Stimulated activated CD4-positive, alpha-beta T cell treated with anti-CD3 and anti-CD28 coated beads, Interleukin-2, amount 100 ng/mL, for 4 hours (primary cell): ENCODE results near the gene PLAAT4.
"Not testable (repeated sequence)": the region's sequence is repeated elsewhere in the genome, so short reads cannot be mapped to it uniquely, and the experiment has no call there.

Experiments used
- DNase-seq: peaks from one replicate; pipeline ENCODE4 v3.0.0-alpha.2; 2020; ENCODE audit warnings: low read depth

The PLAAT4 gene

GRCh38 chr11:63543711-63544110 lies 7.1 kb downstream of the PLAAT4 start:
- DNase-seq = no peak

DNA sequence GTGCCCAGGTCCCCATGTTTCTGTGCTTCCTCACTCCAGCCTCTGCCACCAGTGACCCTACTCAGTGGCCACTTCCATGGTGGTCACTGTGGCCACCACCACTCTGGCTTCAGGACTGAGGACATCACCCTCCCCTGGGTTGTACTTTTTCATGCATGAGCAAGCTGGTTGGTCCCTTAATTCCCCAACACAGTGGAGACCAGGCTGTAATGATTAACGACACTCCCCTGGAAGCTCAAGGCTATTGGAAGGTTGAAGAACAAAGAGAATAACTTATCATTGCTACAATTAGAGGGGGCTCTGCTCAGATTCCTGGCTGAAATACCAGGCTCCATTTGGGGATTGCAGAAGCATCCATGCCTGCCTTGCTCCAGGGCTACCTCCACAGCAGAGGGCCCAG lies 10.5 kb downstream of the PLAAT4 start:
- no peak for DNase-seq

DNA sequence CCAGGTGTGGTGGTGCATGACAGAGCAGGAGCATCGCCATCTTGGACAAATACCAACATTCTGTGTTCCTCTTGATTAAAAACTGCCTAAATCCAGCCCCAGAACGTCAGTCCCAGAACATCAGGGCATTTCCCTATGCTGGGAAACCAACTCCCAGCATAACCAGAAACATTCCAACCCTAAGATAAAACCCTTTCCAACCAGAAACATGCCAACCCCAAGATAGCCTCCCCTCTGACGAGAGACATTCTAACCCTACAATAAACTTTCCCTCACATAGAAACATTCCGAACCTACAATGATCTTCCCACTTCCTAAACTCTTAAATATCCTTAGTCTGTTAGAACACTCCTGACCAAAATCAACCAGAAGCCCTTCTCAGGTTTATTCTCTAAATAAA lies 11.6 kb downstream of the PLAAT4 start:
- DNase-seq = no peak

DNA sequence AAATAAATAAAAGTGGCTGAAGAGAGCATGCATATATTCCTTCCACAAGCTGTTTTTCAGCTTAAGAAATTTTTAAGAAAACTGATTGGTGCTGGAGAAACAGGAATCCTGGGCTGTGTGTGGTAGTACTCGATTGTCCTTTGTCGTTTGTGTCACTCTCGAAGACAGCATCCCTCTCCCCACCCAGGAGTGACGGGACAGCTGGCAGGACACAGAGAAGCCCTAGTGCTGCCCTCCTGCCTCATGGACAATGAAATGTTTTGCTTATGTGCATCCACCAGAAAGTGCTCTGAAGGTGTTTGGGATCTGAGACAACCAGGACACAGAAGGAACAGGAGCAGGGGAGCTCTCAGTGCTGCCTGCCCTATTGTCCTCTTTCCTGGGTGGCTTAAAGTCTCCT lies 12.8 kb downstream of the PLAAT4 start:
- no peak for DNase-seq

- not testable (repeated sequence) for DNase-seq
Measured at GRCh38 chr11:63550156-63550700, 13.6 kb downstream of the PLAAT4 start.

- DNase-seq = no peak
Measured at GRCh38 chr11:63551091-63551888, 14.7 kb downstream of the PLAAT4 start.

DNA sequence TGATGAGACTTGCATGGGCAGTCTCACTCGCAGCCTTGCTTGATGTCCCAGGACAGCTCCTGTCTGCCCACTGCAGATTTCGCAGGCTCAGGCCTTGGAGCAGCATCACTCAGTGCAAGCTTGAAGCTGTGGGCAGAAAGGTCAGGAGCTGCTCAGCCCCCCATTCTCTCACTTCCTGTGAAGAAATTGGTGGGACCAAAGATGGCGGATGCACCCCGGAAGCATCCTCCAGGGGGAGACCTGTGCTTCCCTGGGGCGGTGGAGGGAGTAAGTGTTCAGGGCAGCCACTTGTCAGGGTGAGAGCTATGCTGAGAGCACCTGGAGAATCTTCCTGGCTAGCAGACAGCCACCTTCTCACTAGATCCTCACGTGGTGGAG lies 15.3 kb downstream of the PLAAT4 start:
- DNase-seq = no peak

DNA sequence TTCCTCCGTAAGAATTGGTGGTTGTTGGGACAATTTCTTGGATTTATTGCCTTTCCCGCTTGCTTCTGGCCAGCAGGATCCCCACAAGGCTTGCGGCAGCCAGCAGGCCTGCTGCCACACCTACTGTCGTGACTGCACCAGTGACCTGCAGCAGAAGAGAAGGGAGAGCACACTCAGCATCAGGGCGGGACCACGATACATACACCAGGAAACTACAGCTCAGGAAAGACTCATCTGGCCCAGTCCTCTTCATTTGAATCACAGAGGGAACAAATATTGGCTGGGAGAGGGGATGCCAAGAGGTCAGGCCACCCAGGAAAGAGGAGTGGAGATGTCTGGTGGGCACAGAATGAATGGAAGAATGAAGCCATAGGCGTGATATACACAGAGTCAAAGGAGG lies 16.3 kb downstream of the PLAAT4 start:
- no peak for DNase-seq

DNA sequence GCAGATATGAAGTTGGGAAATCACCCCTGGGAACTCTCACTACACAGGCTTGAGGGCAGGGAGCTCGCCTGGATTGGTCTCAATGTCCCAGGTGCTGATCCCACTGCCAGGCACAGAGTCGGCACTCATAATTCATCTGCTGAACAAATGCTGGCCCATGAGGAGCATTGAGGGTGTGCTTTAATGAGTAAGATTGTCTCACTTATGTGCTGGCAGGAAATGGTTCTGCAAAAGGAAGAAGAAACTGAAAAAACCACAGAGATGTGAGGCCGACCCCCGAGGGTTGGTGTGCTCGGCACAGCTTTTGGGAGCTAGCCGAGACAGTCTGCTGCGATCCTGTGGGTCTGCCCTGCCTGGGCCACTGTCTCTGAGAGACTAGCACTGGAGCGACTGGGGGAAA lies 17.2 kb downstream of the PLAAT4 start:
- DNase-seq = peak; percentile 34

DNA sequence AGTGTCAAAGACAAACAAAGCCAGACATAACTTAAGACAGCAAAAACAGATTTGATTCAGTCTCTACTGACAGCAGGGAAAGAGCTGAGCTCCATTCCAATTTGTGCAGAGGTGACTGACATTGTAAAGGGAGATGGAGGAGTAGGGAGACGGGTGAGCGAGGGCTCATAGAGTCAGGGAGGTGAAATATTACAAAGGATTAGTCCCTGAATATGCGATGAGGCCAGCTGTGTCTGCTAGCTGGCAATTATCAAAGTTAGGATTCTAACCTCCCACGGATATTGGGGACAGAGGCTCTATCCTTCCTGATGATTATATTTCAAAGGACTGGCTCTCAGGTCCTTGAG lies 18.2 kb downstream of the PLAAT4 start:
- no peak for DNase-seq

- no peak for DNase-seq
Measured at GRCh38 chr11:63556404-63557013, 19.9 kb downstream of the PLAAT4 start.

GRCh38 chr11:63557570-63557969 lies 21.0 kb downstream of the PLAAT4 start:
- no peak for DNase-seq

DNA sequence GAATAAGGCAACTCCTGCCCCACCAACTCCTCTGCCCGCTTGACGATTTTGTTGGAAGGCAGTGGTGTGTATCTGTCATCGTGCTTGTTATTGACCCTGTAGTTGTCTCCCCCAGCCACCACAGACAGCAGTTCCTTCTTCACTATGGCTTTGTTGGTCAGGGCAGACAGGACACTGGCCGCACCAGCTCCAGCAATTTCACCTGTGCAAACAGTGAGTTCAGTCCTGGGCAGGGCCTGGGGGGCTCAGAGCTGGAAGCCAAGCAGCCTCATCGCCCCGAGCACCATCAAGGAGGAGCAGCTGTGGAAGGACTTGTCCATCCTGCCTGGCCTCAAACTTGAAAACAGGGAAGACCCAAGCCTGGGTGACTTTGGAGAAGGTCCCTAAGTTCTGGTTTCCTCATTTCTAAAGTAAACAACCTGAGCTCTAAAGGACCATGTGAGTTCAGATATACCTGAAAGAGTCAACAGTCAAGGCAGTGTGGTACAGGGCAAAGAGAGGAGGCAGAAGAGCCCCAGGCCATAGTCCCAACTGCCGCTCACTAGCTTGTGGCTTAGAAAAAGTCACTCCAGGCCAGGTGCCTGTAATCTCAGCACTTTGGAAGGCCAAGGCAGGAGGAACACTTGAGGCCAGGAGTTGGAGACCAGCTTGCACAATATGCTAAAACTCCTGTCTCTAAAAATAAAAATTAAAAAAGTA lies 22.0 kb downstream of the PLAAT4 start:
- no peak for DNase-seq

GRCh38 chr11:63560506-63561180 lies 24.0 kb downstream of the PLAAT4 start:
- no peak for DNase-seq

GRCh38 chr11:63563201-63564055 lies 26.8 kb downstream of the PLAAT4 start, which contains the start of gene PLAAT2:
Gene PLAAT2 (minus strand): TSS chr11:63563379. CDS start chr11:63563324, 55 bp downstream.
- DNase-seq = no peak

- DNase-seq = no peak
Measured at GRCh38 chr11:63564056-63564774, 27.6 kb downstream of the PLAAT4 start.

DNA sequence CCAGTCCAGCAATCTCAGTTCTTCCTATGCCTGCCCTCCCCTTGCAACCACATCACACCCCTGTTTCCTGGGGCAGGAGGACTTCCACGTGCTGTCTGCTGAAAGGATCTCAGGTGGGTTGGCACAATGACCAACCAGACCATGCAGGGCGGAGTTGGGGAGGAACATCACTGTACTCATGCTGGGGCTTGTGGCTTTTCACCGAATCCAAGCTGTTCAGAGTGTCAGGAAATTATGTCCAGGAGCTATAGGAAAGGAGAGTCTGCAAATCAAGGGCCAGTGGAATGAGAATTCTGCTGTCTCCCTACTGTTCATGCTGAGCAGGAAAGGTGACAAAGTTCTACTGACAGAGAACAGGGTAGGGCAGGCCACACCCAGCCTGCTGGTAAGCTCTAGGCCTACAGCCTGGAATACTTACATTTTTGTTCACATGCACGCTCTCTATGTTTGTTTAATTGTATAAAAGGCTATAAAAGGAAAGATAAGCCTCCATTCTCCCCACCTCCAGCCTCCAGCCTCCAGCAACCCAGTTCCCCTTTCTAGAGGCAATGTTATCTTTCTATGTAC lies 28.3 kb downstream of the PLAAT4 start:
- no peak for DNase-seq

GRCh38 chr11:63567044-63567840 lies 30.6 kb downstream of the PLAAT4 start:
- peak; percentile 58 for DNase-seq

DNA sequence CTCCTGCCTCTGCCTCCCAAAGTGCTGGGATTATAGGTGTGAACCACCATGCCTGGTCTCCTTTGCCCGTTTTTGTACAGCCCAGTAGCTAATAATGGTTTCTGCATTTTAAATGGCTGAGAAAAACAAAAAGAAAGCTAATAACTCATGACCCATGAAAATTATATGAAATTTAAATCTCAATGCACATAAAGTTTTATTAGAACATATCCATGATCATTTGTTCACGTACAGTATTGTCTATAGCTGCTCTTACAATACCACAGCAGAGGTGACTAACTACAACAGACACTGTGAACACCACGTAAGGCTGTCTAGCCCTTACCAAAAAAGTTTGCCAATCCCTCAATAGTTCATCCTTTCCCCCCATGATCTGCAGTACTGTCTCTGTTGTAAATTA lies 33.0 kb downstream of the PLAAT4 start:
- DNase-seq = no peak
